Panc1 (cell line): Measurements from ENCODE around the gene UBL5. TPM values are rescaled to one million over a fixed set of nuclear protein-coding genes. Genes with fewer than 3 reads are reported as not detected.

Experiments used
- ATAC-seq: fragments of 200-7000 bp; cut with Tn5 transposase; 2 replicates; pipeline ENCODE4 v1.9.1; 2020; ENCODE audit warnings: mild to moderate bottlenecking, moderate library complexity
- BruUV-seq: library from RNA; stranded (reverse); fragments of 400-500 nt; replicated peaks from 2 replicates; lab custom pipeline; 2021; lab: Mats Ljungman, UMichigan
- CTCF ChIA-PET: fragments of 300-600 bp; sonication (Branson Sonifier 250); formaldehyde crosslinking; loops from one replicate; lab custom pipeline; 2022; ENCODE audit warnings: antibody characterized with exemption; lab: Charles Lee
- POLR2A ChIA-PET: fragments of 300-600 bp; sonication (Branson Sonifier 250); formaldehyde crosslinking; loops from one replicate; lab custom pipeline; 2022; ENCODE audit warnings: antibody characterized with exemption; lab: Charles Lee
- DNase-seq: peaks from one replicate; pipeline ENCODE4 v3.0.0-alpha.2; 2010; ENCODE audit warnings: low read depth, low spot score
- H3K27ac ChIP-seq: 2 replicates; pipeline ENCODE4 v1.5.1; 2011; ENCODE audit warnings: mild to moderate bottlenecking, low read length, inconsistent platforms
- H3K27me3 ChIP-seq: fragments of 200-500 bp; sonication (Bioruptor generic); 2 replicates; pipeline ENCODE4 v1.6.0; 2014; ENCODE audit warnings: low read length, inconsistent platforms; ENCODE audit not compliant: control insufficient read depth, insufficient read depth
- H3K36me3 ChIP-seq: fragments of 200-500 bp; sonication (Bioruptor generic); 2 replicates; pipeline ENCODE4 v1.5.1; 2014; ENCODE audit warnings: inconsistent platforms, mild to moderate bottlenecking, low read length, moderate library complexity; ENCODE audit not compliant: control insufficient read depth, insufficient read depth
- H3K4me1 ChIP-seq: 2 replicates; pipeline ENCODE4 v1.5.1; 2011; ENCODE audit warnings: inconsistent platforms, mild to moderate bottlenecking, low read length, moderate library complexity; ENCODE audit not compliant: control insufficient read depth, insufficient read depth
- H3K4me3 ChIP-seq, 2 experiments: 2 replicates each; pipeline ENCODE4 v1.5.1; 2011 to 2012; ENCODE audit warnings: low read depth in 2 of 2, low read length in 2 of 2, mild to moderate bottlenecking in 2 of 2, inconsistent platforms in 1 of 2, moderate library complexity in 1 of 2
- H3K9me3 ChIP-seq: fragments of 200-500 bp; sonication (Bioruptor generic); 2 replicates; pipeline ENCODE4 v1.5.1; 2014; ENCODE audit warnings: low read depth, mild to moderate bottlenecking, inconsistent platforms, low read length, moderate library complexity; ENCODE audit not compliant: control insufficient read depth, insufficient read depth
- POLR2AphosphoS5 ChIP-seq: IDR thresholded peaks from 2 replicates; pipeline ENCODE4 v1.6.1; 2012; ENCODE audit warnings: mild to moderate bottlenecking, low read depth, low read length, moderate library complexity
- SIN3A ChIP-seq: IDR thresholded peaks from 2 replicates; pipeline ENCODE4 v1.6.1; 2012; ENCODE audit warnings: low read depth, mild to moderate bottlenecking, low read length, moderate library complexity, borderline replicate concordance; ENCODE audit not compliant: insufficient read depth
- TCF7L2 ChIP-seq: IDR thresholded peaks from 2 replicates; pipeline ENCODE4 v1.6.1; 2011; ENCODE audit warnings: mild to moderate bottlenecking, low read depth, low read length, inconsistent platforms
- in situ Hi-C: cut with HindIII; loops from 2 replicates; pipeline ENCODE4 v1.10.0; 2016; ENCODE audit warnings: low sequenced_read_pairs, low pct_unique_long_range_greater_than_20kb
- intact Hi-C: fragments of 100-400 bp; cut with micrococcal nuclease; formaldehyde crosslinking; loops from one replicate; pipeline ENCODE4 v1.10.0; 2022; ENCODE audit not compliant: unreplicated experiment
- total RNA-seq: library from RNA; stranded (reverse); gene quantifications from one replicate; pipeline ENCODE4 v1.2.1, GENCODE V29; 2021; ENCODE audit not compliant: unreplicated experiment
- TF ChIP-seq, protein P1 (sequence below), 2 experiments: IDR thresholded peaks; 2 replicates each; pipeline ENCODE4 v1.6.1; 2011 to 2012; ENCODE audit warnings: low read depth in 2 of 2, control low read depth in 1 of 2, low read length in 1 of 2, mild to moderate bottlenecking in 1 of 2, moderate library complexity in 1 of 2; ENCODE audit not compliant: insufficient read depth in 1 of 2
- TF ChIP-seq, protein P2 (sequence below): fragments of 450-650 bp; IDR thresholded peaks from 2 replicates; pipeline ENCODE4 v1.5.1; 2017; ENCODE audit warnings: mild to moderate bottlenecking

Gene UBL5
- total RNA-seq, 1 experiment from 2014 or later: 379 TPM

DNA sequence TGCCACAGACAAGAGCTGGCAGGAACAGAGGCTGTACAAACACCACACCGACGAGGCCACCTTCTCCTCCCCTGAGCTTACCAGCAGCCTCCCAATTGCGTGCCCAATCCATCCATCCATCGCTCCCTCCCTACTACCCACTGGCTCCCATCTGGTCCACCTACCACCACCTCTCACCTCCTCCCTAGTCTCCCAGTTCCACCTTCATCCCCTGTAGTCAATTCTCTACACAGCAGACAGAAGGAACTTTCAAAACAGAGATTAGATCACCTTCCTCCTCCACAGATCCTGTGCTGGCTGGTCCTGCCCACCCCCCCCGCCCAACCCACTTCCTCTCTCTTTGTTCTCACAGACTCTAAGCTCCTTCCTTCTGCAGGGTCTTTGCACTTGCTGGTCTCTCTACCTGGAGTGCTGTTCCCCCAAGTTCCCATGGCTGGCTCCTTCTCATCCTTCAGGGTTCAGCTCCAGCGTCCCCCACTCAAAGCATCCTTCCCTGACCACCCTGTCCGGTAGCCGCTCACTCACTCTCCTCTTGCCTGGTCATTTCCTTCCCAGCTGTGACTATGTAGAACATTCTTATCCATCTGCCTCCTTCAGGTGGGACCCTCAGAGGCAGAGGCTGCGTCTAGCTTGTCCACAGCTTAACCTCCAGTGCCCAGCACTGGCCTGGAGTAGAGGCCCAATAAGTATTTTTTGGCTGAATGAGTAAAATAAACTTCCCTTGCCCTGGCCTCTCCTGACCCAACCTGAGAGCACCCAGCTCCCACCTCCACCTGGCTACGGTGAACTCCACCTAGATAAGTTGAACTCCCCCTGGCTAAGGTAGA is 30.4 kb downstream of the UBL5 start:
- Histone ChIP-seq H3K27me3 (no peaks in the 10 kb centered on the region), H3K9me3 (no peaks in the 10 kb centered on the region), H3K4me3 (no peak overlapping the region), H3K36me3 (no peaks in the 10 kb centered on the region), H3K27ac (no peak overlapping the region), H3K4me1 (no peaks in the 10 kb centered on the region)
- BruUV-seq: no TSS peak
- DNase-seq: no peak
- intact Hi-C loops: no loop called here
- in situ Hi-C loops: no loop called here
- no peak; the same call in 1 of the 2 replicates for ATAC-seq
- ChIA-PET CTCF (no interaction called here), POLR2A (no interaction called here)
- TF ChIP-seq POLR2AphosphoS5 (no peak), TCF7L2 (no peak), SIN3A (no peak)
- TF ChIP-seq, protein P1, sequence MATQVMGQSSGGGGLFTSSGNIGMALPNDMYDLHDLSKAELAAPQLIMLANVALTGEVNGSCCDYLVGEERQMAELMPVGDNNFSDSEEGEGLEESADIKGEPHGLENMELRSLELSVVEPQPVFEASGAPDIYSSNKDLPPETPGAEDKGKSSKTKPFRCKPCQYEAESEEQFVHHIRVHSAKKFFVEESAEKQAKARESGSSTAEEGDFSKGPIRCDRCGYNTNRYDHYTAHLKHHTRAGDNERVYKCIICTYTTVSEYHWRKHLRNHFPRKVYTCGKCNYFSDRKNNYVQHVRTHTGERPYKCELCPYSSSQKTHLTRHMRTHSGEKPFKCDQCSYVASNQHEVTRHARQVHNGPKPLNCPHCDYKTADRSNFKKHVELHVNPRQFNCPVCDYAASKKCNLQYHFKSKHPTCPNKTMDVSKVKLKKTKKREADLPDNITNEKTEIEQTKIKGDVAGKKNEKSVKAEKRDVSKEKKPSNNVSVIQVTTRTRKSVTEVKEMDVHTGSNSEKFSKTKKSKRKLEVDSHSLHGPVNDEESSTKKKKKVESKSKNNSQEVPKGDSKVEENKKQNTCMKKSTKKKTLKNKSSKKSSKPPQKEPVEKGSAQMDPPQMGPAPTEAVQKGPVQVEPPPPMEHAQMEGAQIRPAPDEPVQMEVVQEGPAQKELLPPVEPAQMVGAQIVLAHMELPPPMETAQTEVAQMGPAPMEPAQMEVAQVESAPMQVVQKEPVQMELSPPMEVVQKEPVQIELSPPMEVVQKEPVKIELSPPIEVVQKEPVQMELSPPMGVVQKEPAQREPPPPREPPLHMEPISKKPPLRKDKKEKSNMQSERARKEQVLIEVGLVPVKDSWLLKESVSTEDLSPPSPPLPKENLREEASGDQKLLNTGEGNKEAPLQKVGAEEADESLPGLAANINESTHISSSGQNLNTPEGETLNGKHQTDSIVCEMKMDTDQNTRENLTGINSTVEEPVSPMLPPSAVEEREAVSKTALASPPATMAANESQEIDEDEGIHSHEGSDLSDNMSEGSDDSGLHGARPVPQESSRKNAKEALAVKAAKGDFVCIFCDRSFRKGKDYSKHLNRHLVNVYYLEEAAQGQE (IDR thresholded peaks at IDR 0.05; ENCODE audit: insufficient read depth in 1 of 2, low read depth in 2 of 2, low read length in 1 of 2): no peak
- TF ChIP-seq, protein P2, sequence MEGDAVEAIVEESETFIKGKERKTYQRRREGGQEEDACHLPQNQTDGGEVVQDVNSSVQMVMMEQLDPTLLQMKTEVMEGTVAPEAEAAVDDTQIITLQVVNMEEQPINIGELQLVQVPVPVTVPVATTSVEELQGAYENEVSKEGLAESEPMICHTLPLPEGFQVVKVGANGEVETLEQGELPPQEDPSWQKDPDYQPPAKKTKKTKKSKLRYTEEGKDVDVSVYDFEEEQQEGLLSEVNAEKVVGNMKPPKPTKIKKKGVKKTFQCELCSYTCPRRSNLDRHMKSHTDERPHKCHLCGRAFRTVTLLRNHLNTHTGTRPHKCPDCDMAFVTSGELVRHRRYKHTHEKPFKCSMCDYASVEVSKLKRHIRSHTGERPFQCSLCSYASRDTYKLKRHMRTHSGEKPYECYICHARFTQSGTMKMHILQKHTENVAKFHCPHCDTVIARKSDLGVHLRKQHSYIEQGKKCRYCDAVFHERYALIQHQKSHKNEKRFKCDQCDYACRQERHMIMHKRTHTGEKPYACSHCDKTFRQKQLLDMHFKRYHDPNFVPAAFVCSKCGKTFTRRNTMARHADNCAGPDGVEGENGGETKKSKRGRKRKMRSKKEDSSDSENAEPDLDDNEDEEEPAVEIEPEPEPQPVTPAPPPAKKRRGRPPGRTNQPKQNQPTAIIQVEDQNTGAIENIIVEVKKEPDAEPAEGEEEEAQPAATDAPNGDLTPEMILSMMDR: no peak

DNA sequence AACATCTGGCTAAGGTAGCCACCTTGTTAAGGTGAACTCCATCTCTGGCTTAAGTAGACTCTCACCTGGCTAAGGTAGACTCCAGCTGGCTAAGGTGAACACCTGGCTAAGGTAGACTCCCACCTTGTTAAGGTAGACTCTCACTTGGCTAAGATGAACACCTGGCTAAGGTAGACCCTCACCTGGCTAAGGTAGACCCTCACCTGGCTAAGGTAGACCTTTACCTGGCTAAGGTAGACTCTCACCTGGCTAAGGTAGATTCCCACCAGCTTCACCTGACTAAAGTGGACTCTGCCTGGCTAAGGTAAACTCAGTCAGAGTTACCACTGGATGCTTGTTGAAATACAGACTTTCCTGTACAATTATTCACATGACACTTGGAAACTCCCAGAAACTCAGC is 31.0 kb downstream of the UBL5 start:
- no peaks in the 10 kb centered on the region for H3K27me3 ChIP-seq
- no peaks in the 10 kb centered on the region for H3K4me1 ChIP-seq
- DNase-seq (no peak), ATAC-seq (no peak)
- intact Hi-C loops: no loop called here
- in situ Hi-C loops: no loop called here
- no peak for TF ChIP-seq POLR2AphosphoS5
- TF ChIP-seq, protein P1 (IDR thresholded peaks at IDR 0.05; ENCODE audit: insufficient read depth in 1 of 2, low read depth in 2 of 2, low read length in 1 of 2): no peak
- TF ChIP-seq TCF7L2: no peak
- TF ChIP-seq SIN3A: no peak
- TF ChIP-seq, protein P2: no peak
- BruUV-seq: no TSS peak
- POLR2A ChIA-PET: no interaction called here
- H3K36me3 ChIP-seq: no peaks in the 10 kb centered on the region
- H3K4me3 ChIP-seq: no peak overlapping the region
- CTCF ChIA-PET: no interaction called here
- no peaks in the 10 kb centered on the region for H3K9me3 ChIP-seq
- no peak overlapping the region for H3K27ac ChIP-seq
